ENCODE data around the gene CLEC4C. TPM values are rescaled to one million over a fixed set of nuclear protein-coding genes. Genes with fewer than 3 reads are reported as not detected.

CLEC4C gene
- total RNA-seq, 1 donor from 2014 or later, result not detected

GRCh38 chr12:7711133-7711532 lies 36.0 kb downstream of the CLEC4C start, which contains the start of gene DPPA3:
TSS of gene DPPA3 (plus strand) at chr12:7711433. CDS start at chr12:7711571, 138 bp downstream.
- Histone ChIP-seq H3K27me3 (ENCODE audit: control insufficient read depth, insufficient read depth, low read length) (no peaks in the 10 kb centered on the region), H3K4me3 (ENCODE audit: low read depth, low read length) (no peak within 1 kb of the TSS), H3K36me3 (ENCODE audit: control insufficient read depth, insufficient read depth, low read length) (no peaks in the 10 kb centered on the region)
- DNase-seq (ENCODE audit: low read depth) (no peak), FAIRE-seq (no peak)
- no peak for TF ChIP-seq CTCF (IDR thresholded peaks at IDR 0.05; ENCODE audit: insufficient read depth, low read length, severe bottlenecking)

- no peak for FAIRE-seq
These were observed 37.1 kb downstream of the CLEC4C start for GRCh38 chr12:7709969-7710675.

GRCh38 chr12:7705846-7706245 lies 41.3 kb downstream of the CLEC4C start:
- DNase-seq (ENCODE audit: low read depth) (no peak), FAIRE-seq (no peak)
- TF ChIP-seq CTCF (IDR thresholded peaks at IDR 0.05; ENCODE audit: insufficient read depth, low read length, severe bottlenecking), result no peak
- Histone ChIP-seq H3K27me3 (ENCODE audit: control insufficient read depth, insufficient read depth, low read length) (no peaks in the 10 kb centered on the region), H3K36me3 (ENCODE audit: control insufficient read depth, insufficient read depth, low read length) (no peaks in the 10 kb centered on the region), H3K4me3 (ENCODE audit: low read depth, low read length) (no peak overlapping the region)

More at GRCh38 chr12:7709969-7710675, 37.1 kb downstream of the CLEC4C start:
- Histone ChIP-seq H3K27me3 (ENCODE audit: control insufficient read depth, insufficient read depth, low read length) (no peaks in the 10 kb centered on the region), H3K4me3 (ENCODE audit: low read depth, low read length) (no peak overlapping the region), H3K36me3 (ENCODE audit: control insufficient read depth, insufficient read depth, low read length) (no peaks in the 10 kb centered on the region)
- no peak for DNase-seq (ENCODE audit: low read depth)
- TF ChIP-seq CTCF (IDR thresholded peaks at IDR 0.05; ENCODE audit: insufficient read depth, low read length, severe bottlenecking), result no peak

GRCh38 chr12:7695566-7696197 lies 51.5 kb downstream of the CLEC4C start, which contains the start of gene GDF3:
TSS of gene GDF3 (minus strand) at chr12:7695775. CDS start at chr12:7695728, 47 bp downstream.
- FAIRE-seq, result no peak
- DNase-seq (ENCODE audit: low read depth), result no peak
- no peak within 1 kb of the TSS for H3K4me3 ChIP-seq (ENCODE audit: low read depth, low read length)

GRCh38 chr12:7695237-7695560 lies 52.0 kb downstream of the CLEC4C start:
- no peak overlapping the region for H3K4me3 ChIP-seq (ENCODE audit: low read depth, low read length)
- no peak for FAIRE-seq
- TF ChIP-seq CTCF (IDR thresholded peaks at IDR 0.05; ENCODE audit: insufficient read depth, low read length, severe bottlenecking), result no peak

More at GRCh38 chr12:7695566-7696197, 51.5 kb downstream of the CLEC4C start, which contains the start of gene GDF3:
- TF ChIP-seq CTCF (IDR thresholded peaks at IDR 0.05; ENCODE audit: insufficient read depth, low read length, severe bottlenecking), result no peak
- H3K27me3 ChIP-seq (ENCODE audit: control insufficient read depth, insufficient read depth, low read length), result no peaks in the 10 kb centered on the region
- no peaks in the 10 kb centered on the region for H3K36me3 ChIP-seq (ENCODE audit: control insufficient read depth, insufficient read depth, low read length)

More at GRCh38 chr12:7695237-7695560, 52.0 kb downstream of the CLEC4C start:
- H3K27me3 ChIP-seq (ENCODE audit: control insufficient read depth, insufficient read depth, low read length), result no peaks in the 10 kb centered on the region
- no peak for DNase-seq (ENCODE audit: low read depth)
- no peaks in the 10 kb centered on the region for H3K36me3 ChIP-seq (ENCODE audit: control insufficient read depth, insufficient read depth, low read length)

Measured in bronchial epithelial cell (primary cell).